Smooth muscle cell (in vitro differentiated cells): ENCODE results near the gene TEX53. TPM values are rescaled to one million over a fixed set of nuclear protein-coding genes. Genes with fewer than 3 reads are reported as not detected.

Experiments used
- DNase-seq: peaks from one replicate; lab custom pipeline; 2025; ENCODE audit not compliant: unreplicated experiment; lab: John Stamatoyannopoulos, UW
- H2AFZ ChIP-seq: fragments of 200-600 bp; sonication (generic); 2 replicates; pipeline ENCODE4 v1.6.0; 2016; ENCODE audit warnings: antibody characterized with exemption, low read depth, mild to moderate bottlenecking
- H3F3A ChIP-seq: fragments of 200-600 bp; sonication (generic); 2 replicates; pipeline ENCODE4 v1.6.0; 2017; ENCODE audit warnings: antibody characterized with exemption, low read depth
- H3K27ac ChIP-seq: fragments of 200-600 bp; sonication (generic); 2 replicates; pipeline ENCODE4 v1.5.1; 2016; ENCODE audit warnings: low read depth, mild to moderate bottlenecking
- H3K27me3 ChIP-seq: fragments of 200-600 bp; sonication (generic); 2 replicates; pipeline ENCODE4 v1.6.1; 2016; ENCODE audit warnings: low read depth, mild to moderate bottlenecking
- H3K36me3 ChIP-seq: fragments of 200-600 bp; sonication (generic); 2 replicates; pipeline ENCODE4 v1.5.1; 2016; ENCODE audit warnings: low read depth
- H3K4me1 ChIP-seq: fragments of 200-600 bp; sonication (generic); 2 replicates; pipeline ENCODE4 v1.5.1; 2016; ENCODE audit warnings: low read depth
- H3K4me2 ChIP-seq: fragments of 200-600 bp; sonication (generic); 2 replicates; pipeline ENCODE4 v1.6.0; 2016; ENCODE audit warnings: mild to moderate bottlenecking
- H3K4me3 ChIP-seq: fragments of 200-600 bp; sonication (generic); 2 replicates; pipeline ENCODE4 v1.5.1; 2016; ENCODE audit warnings: mild to moderate bottlenecking
- H3K79me2 ChIP-seq: fragments of 200-600 bp; sonication (generic); 2 replicates; pipeline ENCODE4 v1.6.0; 2016; ENCODE audit warnings: low read depth, mild to moderate bottlenecking
- H3K9ac ChIP-seq: fragments of 200-600 bp; sonication (generic); 2 replicates; pipeline ENCODE4 v1.6.0; 2016; ENCODE audit warnings: low read depth
- H3K9me3 ChIP-seq: fragments of 200-600 bp; sonication (generic); replicated peaks from 2 replicates; pipeline ENCODE4 v1.5.1; 2016; ENCODE audit warnings: low read depth
- H4K20me1 ChIP-seq: fragments of 200-600 bp; sonication (generic); 2 replicates; pipeline ENCODE4 v1.6.0; 2016; ENCODE audit warnings: low read depth
- CTCF ChIP-seq: fragments of 200-600 bp; sonication (generic); IDR thresholded peaks from 2 replicates; pipeline ENCODE4 v1.5.1; 2017; ENCODE audit warnings: borderline replicate concordance, mild to moderate bottlenecking, antibody characterized with exemption; ENCODE audit not compliant: insufficient read depth, poor library complexity, severe bottlenecking
- WGBS: methylation state at CpG from one replicate; pipeline ENCODE4 v1.1.7; 2016; ENCODE audit warnings: low lambda C conversion rate; 5-methylcytosine and 5-hydroxymethylcytosine counted together
- polyA plus RNA-seq: library from polyadenylated mRNA; unstranded; fragments of >200 nt; fragmentation: Nextera tagmentation; extraction: Ambion mirVana; gene quantifications from 2 replicates; pipeline ENCODE4 v1.2.1, GENCODE V29; 2016
- total RNA-seq: library from RNA; depleted of rRNA; stranded (reverse); fragments of >200 nt; gene quantifications from 2 replicates; pipeline ENCODE4 v1.2.3, GENCODE V29; 2014

Gene TEX53
- total and polyA plus RNA-seq, 2 experiments from 2014 or later = not detected

- Histone ChIP-seq H2AFZ (no peak overlapping the region), H3K27ac (no peak overlapping the region), H3F3A (no peaks in the 10 kb centered on the region), H3K9ac (no peak overlapping the region), H3K9me3 (no peaks in the 10 kb centered on the region), H3K4me1 (no peaks in the 10 kb centered on the region), H3K79me2 (no peaks in the 10 kb centered on the region), H4K20me1 (no peaks in the 10 kb centered on the region), H3K4me2 (no peak overlapping the region), H3K27me3 (no peaks in the 10 kb centered on the region), H3K36me3 (no peaks in the 10 kb centered on the region), H3K4me3 (no peak overlapping the region)
- TF ChIP-seq CTCF = no peak
- no peak for DNase-seq
- 63% methylated on average over 7 of the region's 7 CpGs for WGBS
Observed at GRCh38 chr9:114696814-114697544, 39.4 kb upstream of the TEX53 start.

DNA sequence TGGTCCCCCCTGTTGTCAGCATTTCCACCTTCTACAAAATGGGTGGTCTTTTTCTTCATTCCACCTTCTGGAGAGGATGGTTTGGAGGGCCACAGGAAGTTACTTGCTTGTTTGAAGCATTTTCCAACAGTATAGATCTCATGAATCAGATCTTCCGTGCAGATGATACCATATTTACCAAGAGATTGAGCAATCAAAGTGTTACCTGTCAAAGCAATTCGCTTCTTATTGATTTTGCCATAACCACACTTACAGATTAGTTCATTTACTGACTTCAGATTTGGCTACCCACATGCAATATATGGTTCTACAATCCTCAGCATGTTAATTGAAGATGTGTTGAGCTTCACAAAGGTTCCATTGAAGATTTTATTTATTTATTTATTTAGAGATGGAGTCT lies 38.3 kb upstream of the TEX53 start:
- no peak overlapping the region for H3K27ac ChIP-seq
- no peak for DNase-seq
- H2AFZ ChIP-seq = no peak overlapping the region
- H3K4me2 ChIP-seq = no peak overlapping the region
- no peak overlapping the region for H3K9ac ChIP-seq
- no peak overlapping the region for H3K4me3 ChIP-seq
- no peaks in the 10 kb centered on the region for H3F3A ChIP-seq
- H3K79me2 ChIP-seq = no peaks in the 10 kb centered on the region
- H3K36me3 ChIP-seq = no peaks in the 10 kb centered on the region
- TF ChIP-seq CTCF = no peak
- no peaks in the 10 kb centered on the region for H3K9me3 ChIP-seq
- 74% methylated on average over 2 of the region's 2 CpGs for WGBS
- no peaks in the 10 kb centered on the region for H3K4me1 ChIP-seq
- no peaks in the 10 kb centered on the region for H3K27me3 ChIP-seq
- no peaks in the 10 kb centered on the region for H4K20me1 ChIP-seq

DNA sequence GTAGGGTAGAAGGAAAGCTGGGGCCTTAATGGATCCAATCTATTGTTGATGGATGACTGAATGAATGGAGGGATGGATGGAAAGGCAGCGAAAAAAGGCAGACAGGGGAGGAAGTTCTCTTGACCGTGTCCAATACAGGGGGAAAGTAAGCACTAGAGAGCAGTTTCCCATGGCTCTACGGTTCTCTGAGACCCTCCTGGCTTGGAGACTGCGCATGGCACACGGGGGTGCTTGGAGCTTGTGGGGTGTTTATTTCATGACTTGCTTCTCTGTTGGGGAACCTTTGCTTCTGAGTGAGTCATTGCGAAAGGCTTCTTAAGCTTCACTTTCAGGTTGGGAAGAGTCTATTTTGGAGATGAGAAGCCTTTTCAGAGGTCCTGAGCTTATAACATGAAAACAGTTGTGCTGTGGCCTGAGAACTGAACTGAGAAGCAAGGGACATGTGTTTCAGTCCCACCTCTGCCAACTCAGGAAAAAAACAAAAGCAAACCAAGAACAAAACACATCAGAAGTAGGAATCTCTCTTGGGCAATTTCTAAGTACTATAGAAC lies 37.2 kb upstream of the TEX53 start:
- no peak overlapping the region for H2AFZ ChIP-seq
- no peaks in the 10 kb centered on the region for H3K79me2 ChIP-seq
- H3K36me3 ChIP-seq = no peaks in the 10 kb centered on the region
- H3K4me1 ChIP-seq = no peaks in the 10 kb centered on the region
- H3K4me3 ChIP-seq = no peak overlapping the region
- H3K9ac ChIP-seq = no peak overlapping the region
- TF ChIP-seq CTCF = no peak
- H3K27ac ChIP-seq = no peak overlapping the region
- no peaks in the 10 kb centered on the region for H3K9me3 ChIP-seq
- no peaks in the 10 kb centered on the region for H3F3A ChIP-seq
- no peaks in the 10 kb centered on the region for H4K20me1 ChIP-seq
- no peak overlapping the region for H3K4me2 ChIP-seq
- H3K27me3 ChIP-seq = no peaks in the 10 kb centered on the region
- 96% methylated on average over 6 of the region's 6 CpGs for WGBS
- no peak for DNase-seq

- Histone ChIP-seq H3K36me3 (no peaks in the 10 kb centered on the region), H3K4me1 (no peaks in the 10 kb centered on the region), H3F3A (no peaks in the 10 kb centered on the region), H3K9ac (no peak overlapping the region), H3K79me2 (no peaks in the 10 kb centered on the region), H2AFZ (no peak overlapping the region), H3K4me2 (no peak overlapping the region), H3K9me3 (no peaks in the 10 kb centered on the region), H4K20me1 (no peaks in the 10 kb centered on the region), H3K27me3 (no peaks in the 10 kb centered on the region), H3K27ac (no peak overlapping the region), H3K4me3 (no peak overlapping the region)
- TF ChIP-seq CTCF = no peak
- WGBS = 79% methylated on average over 2 of the region's 2 CpGs
- DNase-seq = no peak
Observed at GRCh38 chr9:114694146-114694545, 36.5 kb upstream of the TEX53 start.
